Left renal pelvis (tissue), 4 donors: Measurements from ENCODE around the gene TOP1. TPM values are rescaled to one million over a fixed set of nuclear protein-coding genes. Genes with fewer than 3 reads are reported as not detected.

Source experiments
- DNase-seq, 4 donors: peaks; one replicate each; pipeline ENCODE4 v3.0.0-alpha.2; 2013; ENCODE audit warnings: low read depth in 4 of 4, low spot score in 3 of 4
- polyA plus RNA-seq, 4 donors: library from polyadenylated mRNA; unstranded; fragments of 120-200 nt; gene quantifications; one replicate each; pipeline ENCODE4 v1.2.1, GENCODE V29; 2013; ENCODE audit not compliant: insufficient read length in 4 of 4

Gene TOP1
- polyA plus RNA-seq, 4 donors, result 78.2 to 129 (median 117) TPM

GRCh38 chr20:41032271-41032670 is 3.6 kb downstream of the TOP1 start:
- no peak for DNase-seq

- DNase-seq, result no peak
Measured at GRCh38 chr20:41034239-41034638, 5.6 kb downstream of the TOP1 start.

DNA sequence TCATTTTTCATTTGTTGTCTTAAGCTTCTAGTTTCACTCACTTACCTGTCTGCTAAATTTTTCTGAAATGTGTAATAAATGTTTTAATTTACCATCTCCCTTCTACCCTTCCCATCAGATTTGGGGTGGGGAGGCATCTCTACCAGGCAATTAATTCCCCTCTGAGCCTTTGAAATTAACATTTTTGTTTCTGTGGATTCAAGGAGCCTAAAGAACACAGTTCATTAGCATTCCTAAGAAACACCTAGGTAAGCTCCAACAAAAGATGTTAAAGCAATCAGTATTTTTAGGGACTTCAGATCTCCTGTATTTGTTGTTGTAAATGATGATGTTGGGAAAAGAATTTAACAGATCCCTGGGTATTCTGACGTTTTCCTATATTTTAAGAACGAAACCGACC is 6.6 kb downstream of the TOP1 start:
- DNase-seq, result no peak

DNA sequence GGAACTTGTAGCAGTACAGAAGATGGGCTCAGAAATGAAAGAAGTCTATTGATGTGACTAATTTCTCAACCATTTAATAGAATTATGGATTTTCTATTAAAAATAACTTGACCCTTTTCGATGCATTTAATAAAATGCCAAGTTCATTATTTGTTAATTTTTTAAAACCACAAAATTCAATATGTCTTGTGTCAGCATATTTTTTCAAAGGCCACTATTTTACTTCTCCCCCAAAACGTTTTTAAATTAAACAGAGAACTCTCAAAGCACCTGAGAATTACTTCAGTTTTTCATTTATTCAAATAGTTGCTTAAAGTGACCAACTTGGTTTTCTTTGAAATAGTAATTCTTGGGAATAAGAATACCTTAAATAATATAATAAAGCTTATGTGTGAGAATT is 8.6 kb downstream of the TOP1 start:
- no peak for DNase-seq

- DNase-seq, result no peak
Measured at GRCh38 chr20:41038149-41038877, 9.7 kb downstream of the TOP1 start.

GRCh38 chr20:41038878-41039404 is 10.3 kb downstream of the TOP1 start:
- no peak for DNase-seq

DNA sequence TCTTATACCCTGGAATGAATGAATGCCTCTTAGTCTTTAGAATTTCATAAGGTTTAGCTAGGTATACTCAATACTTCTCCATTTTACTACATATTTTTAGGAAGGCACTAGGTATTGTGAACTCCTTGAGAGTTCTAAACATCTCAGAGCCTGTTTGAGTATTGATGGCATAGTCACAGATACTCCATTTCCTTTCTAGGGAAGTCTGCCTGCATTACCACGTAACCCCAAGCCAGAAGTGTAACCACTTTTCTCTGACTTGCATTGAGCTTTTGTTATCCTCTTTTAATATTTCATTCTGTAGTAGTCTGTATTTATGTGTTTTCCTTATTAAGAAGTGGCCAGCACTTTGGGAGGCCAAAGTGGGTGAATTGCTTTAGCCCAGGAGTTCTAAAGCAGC is 12.2 kb downstream of the TOP1 start:
- no peak for DNase-seq

- no peak for DNase-seq
Measured at GRCh38 chr20:41041693-41042092, 13.1 kb downstream of the TOP1 start.

DNA sequence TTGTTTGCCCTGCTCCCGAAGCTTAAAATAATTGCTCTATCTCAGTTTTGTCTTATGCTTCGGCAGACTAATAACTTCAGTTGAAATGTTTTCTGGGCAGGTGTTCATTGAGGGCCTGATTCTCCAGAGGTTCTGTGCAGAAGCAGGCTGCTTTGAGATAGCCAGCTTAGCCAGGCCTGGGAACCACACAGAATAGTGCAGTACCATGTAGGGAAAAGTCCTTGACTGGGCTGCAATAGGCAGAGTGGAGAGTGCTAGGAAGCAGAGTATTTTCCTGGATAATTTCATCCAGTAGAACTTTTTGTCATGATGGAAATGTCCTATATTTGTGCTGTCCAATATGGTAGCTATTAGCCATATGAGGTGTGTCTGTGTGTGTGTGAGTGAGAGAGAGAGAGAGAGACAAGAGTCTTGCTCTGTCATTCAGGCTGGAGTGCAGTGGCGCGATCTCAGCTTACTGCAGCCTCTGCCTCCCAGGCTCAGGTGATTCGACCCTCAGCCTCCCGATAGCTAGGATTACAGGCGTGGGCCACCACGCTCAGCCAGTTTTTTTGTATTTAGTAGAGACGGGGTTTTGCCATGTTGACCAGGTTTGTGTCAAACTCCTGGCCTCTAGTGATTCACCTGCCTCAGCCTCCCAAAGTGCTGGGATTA is 15.9 kb downstream of the TOP1 start:
- DNase-seq, result no peak

- DNase-seq, result no peak
Measured at GRCh38 chr20:41045671-41046070, 17.0 kb downstream of the TOP1 start.

DNA sequence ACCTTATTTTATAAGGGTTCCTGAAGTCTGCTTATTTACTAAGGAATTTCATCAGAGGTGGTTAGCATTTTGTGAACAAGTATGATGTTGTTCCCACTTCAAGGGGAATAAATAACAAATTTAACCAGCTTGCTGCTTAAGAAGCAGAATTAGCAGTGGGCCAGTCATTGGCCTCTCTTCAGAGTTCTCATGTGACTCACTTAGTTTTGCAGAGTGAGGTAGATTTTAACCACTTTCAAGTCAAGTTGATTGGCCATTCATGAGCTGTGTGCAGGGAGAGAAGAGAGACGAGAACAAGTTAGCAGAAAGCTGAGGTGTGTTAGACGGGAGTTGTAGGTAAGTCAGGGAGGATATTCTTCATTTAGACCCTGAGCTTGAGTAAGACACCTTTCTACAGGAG is 18.1 kb downstream of the TOP1 start:
- DNase-seq, result no peak

GRCh38 chr20:41047279-41047974 is 18.8 kb downstream of the TOP1 start:
- no peak for DNase-seq

GRCh38 chr20:41047975-41048305 is 19.3 kb downstream of the TOP1 start:
- DNase-seq, result no peak

DNA sequence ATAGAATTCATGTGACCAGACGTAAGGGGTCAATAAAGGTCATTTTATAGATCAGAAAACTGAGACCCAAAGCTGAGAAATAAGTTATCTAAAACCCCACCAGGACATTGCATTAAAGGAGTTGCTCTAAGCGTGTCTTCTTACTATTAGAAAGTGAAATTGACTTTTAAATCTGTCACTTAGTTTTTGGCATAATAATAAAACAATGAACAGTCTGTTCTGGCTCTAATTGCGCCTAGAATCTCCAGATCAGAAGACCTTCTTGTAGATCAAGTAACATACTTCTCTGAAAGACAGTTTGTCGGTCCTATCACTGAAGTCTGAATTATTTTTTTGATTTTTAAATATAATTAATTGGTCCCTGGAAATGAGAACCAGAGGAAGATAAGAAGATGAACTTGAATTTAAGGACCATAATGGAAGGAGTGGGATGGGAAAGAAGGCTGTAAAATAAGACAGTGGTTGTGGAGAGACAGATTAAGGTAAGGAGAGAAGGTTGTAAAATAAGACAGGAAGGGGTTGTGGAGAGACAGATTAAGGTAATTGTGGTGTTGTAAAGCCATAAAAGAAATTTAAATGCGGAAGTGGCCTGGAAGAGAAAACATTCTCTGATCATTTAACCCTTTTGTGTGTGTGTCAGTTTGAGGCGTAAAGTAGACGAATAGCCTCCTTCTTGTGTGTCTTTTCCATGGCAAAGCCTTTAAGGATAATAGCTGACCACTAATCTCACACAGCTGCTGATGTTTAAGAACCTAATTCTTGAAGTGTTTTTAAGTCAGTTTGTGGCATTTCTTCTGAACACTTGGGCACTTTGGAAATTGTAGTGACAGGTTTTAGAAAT is 20.1 kb downstream of the TOP1 start:
- DNase-seq, result no peak

DNA sequence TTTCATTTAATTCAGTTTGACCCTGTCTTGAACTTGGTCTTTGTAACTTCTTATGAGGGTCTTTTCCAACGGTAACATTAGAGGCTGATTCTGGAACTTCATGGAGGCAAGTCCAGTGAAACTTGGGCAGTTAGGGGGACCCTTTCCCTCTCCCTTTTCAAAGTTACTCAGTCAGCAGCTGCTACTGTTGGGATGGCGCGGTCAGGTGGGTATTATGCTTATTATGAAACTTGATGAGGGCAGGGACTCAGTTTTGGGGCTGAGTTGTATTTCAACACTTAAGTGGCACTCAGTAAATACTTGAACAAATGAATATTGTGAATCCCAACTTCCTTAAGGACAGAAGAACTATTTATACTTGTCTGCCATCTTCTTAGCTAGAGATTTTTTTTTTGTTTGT is 20.8 kb downstream of the TOP1 start:
- no peak for DNase-seq

DNA sequence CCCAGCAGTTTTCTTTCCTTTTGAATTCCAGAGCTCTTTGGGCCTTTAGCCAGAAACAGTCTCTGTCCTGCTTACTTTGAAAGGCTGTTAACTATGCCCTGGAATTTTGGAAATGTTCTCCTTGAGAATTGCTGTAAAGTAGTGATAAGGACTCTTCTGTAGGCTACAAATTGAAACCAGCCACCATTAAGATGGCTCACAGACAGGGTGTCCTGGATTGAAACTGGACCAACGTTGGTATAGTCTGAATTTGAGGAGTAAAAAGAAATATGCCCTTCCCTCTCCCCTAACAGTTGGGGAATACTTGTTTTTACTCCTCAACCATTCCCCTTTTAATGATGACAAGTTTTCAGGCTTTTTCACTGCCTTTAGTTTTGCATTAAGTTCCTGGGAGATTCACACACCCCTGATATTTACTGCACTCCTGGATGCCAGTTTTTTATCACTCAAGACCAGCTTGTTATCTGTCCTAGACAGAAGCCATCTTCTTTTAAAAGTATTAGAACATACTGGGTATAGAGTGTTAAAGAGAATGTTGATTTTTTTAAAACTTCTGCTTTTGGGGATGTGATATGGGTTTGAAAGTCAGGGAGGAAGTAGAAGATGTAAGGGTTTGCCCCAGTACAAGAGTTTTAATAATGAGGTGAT is 21.9 kb downstream of the TOP1 start:
- DNase-seq, result no peak

DNA sequence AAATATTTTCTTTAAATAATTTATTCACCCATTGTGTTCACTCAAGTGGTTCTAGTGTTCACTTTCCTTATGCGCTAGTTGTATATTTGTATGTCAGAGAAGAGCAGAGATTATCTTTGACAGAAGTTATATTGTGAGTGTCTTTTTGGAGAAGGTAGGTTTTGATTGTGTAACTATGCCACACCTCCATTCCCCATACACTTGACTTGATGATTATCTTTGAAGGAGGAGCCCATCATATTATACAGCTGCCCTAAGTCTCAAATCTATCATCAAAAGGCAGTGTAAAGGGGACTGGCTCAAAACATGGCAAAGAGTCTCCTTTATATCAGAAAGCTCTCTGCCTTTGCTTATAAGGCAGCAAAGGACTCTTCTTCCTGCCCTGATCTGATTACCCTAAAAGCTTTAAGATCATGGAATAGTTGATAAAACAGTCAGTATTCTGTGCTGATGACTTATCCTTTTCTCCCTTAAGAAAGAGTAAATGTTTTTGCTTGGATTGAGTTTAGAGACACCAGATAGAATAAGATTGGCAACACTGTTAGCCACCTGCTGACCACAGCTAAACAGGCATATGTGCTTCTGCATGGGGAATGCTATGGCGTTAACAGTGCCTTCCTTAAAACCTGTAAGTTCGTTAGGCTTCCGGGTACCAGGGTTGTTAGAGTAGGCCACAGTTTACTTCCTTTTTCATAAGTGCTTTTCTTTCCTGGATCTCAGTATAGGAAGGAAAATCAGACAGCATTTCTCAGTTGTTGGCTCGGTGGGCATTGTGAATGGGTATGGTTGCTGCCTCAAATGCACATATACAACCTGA is 22.6 kb downstream of the TOP1 start:
- DNase-seq, result no peak

DNA sequence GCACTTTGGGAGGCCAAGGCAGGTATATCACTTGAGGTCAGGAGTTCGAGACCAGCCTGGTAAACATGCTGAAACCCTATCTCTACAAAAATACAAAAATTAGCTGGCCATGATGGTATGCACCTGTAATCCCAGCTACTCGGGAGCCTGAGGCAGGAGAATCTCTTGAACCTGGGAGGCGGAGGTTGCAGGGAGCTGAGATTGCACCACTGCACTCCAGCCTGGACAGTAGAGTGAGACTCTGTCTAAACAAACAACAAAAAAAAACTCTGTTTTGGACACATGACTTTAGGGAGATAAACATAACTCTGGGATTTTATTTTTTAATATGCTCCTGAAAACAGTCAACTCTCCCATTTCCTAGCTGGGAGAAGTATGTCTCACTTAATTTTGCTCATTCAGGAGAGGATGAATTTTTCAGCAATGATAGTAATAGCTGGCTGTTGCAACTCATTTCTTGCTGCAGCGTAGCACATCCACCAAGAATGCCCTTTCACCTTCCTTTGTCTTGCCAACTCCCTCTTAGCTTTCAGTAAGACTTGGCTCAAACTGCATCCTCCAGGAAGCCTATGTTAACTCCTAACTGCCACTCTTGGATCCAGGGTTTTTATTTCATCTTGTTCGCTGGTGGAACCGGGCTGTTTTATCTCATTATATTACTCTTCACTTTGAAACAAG is 24.3 kb downstream of the TOP1 start:
- DNase-seq, result no peak
